Endothelial cell of umbilical vein (primary cell): ENCODE measurements around the gene PPP1CA. TPM values are rescaled to one million over a fixed set of nuclear protein-coding genes. Genes with fewer than 3 reads are reported as not detected.

ENCODE experiments used
- BruUV-seq: library from RNA; stranded (reverse); fragments of 400-500 nt; replicated peaks from 2 replicates; lab custom pipeline; 2021; lab: Mats Ljungman, UMichigan
- CTCF ChIA-PET: fragments of 300-600, 350-600 bp; sonication (Branson Sonifier 250); formaldehyde crosslinking; loops from one replicate; lab custom pipeline; 2021; ENCODE audit warnings: antibody characterized with exemption, inconsistent platforms; lab: Charles Lee
- POLR2A ChIA-PET: fragments of 300-600, 350-600 bp; sonication (Branson Sonifier 250); formaldehyde crosslinking; loops from one replicate; lab custom pipeline; 2021; ENCODE audit warnings: antibody characterized with exemption, inconsistent platforms; lab: Charles Lee
- DNase-seq: peaks from one replicate; pipeline ENCODE4 v3.0.0-alpha.2; 2011; ENCODE audit warnings: low read depth, low spot score
- FAIRE-seq: peaks from 2 replicates; lab custom pipeline; 2011; peaks lifted over from hg19 to GRCh38; lab: Jason Lieb, UNC
- H2AFZ ChIP-seq: 2 replicates; pipeline ENCODE4 v1.6.0; 2012; ENCODE audit warnings: low read depth, low read length, control low read depth, inconsistent platforms
- H3K27ac ChIP-seq: 2 replicates; pipeline ENCODE4 v1.5.1; 2011; ENCODE audit warnings: low read depth, mild to moderate bottlenecking, control low read depth, low read length, moderate library complexity; ENCODE audit not compliant: insufficient read depth
- H3K27me3 ChIP-seq, 2 experiments: 2 replicates each; pipeline versions ENCODE4 v1.6.0 to v1.6.1; 2011; ENCODE audit warnings: low read length in 2 of 2, mixed read lengths in 1 of 2; ENCODE audit not compliant: control insufficient read depth in 2 of 2, insufficient read depth in 2 of 2
- H3K36me3 ChIP-seq, 2 experiments: 2 replicates in 1 of 2; 3 replicates in 1 of 2; pipeline ENCODE4 v1.5.1; 2011; ENCODE audit warnings: low read length in 2 of 2, mild to moderate bottlenecking in 1 of 2, moderate library complexity in 1 of 2; ENCODE audit not compliant: control insufficient read depth in 2 of 2, insufficient read depth in 2 of 2; ENCODE audit errors: extremely low read depth in 1 of 2
- H3K4me1 ChIP-seq: 3 replicates; pipeline ENCODE4 v1.5.1; 2011; ENCODE audit warnings: mild to moderate bottlenecking, low read length; ENCODE audit not compliant: control insufficient read depth, insufficient read depth; ENCODE audit errors: extremely low read depth
- H3K4me2 ChIP-seq: 2 replicates; pipeline ENCODE4 v1.6.1; 2011; ENCODE audit warnings: low read length, control low read depth, mixed read lengths; ENCODE audit not compliant: insufficient read depth
- H3K4me3 ChIP-seq, 3 experiments: fragments of 200-600 bp in 1 of 3; sonication (generic), shearing (Covaris generic) in 1 of 3; replicated peaks in 1 of 3; 2 replicates each; pipeline ENCODE4 v1.5.1; 2011 to 2016; ENCODE audit warnings: control low read depth in 3 of 3, low read length in 3 of 3, mild to moderate bottlenecking in 2 of 3, inconsistent platforms in 1 of 3, low read depth in 1 of 3, moderate library complexity in 1 of 3; ENCODE audit not compliant: insufficient read depth in 1 of 3
- H3K79me2 ChIP-seq: 2 replicates; pipeline ENCODE4 v1.6.0; 2012; ENCODE audit warnings: low read length, inconsistent platforms; ENCODE audit not compliant: control insufficient read depth, insufficient read depth
- H3K9ac ChIP-seq: replicated peaks from 2 replicates; pipeline ENCODE3; 2011; ENCODE audit warnings: low read length, control low read depth; ENCODE audit not compliant: insufficient read depth; ENCODE audit errors: extremely low read depth
- H3K9me1 ChIP-seq: replicated peaks from 3 replicates; pipeline ENCODE4 v1.6.0; 2011; ENCODE audit warnings: mild to moderate bottlenecking, low read length; ENCODE audit not compliant: control insufficient read depth, insufficient read depth; ENCODE audit errors: extremely low read depth
- H3K9me3 ChIP-seq: replicated peaks from 2 replicates; pipeline ENCODE4 v1.5.1; 2012; ENCODE audit warnings: low read length, inconsistent platforms; ENCODE audit not compliant: control insufficient read depth, insufficient read depth
- H4K20me1 ChIP-seq: replicated peaks from 2 replicates; pipeline ENCODE3; 2011; ENCODE audit warnings: mild to moderate bottlenecking, low read length; ENCODE audit not compliant: control insufficient read depth, insufficient read depth; ENCODE audit errors: extremely low read depth
- CTCF ChIP-seq, 2 donors: IDR thresholded peaks; 1 replicate in 1 of 2; 2 replicates in 1 of 2; pipeline ENCODE4 v1.5.1; 2011; ENCODE audit warnings: low read length in 2 of 2, mild to moderate bottlenecking in 2 of 2, moderate library complexity in 2 of 2, control low read depth in 1 of 2, inconsistent platforms in 1 of 2, low read depth in 1 of 2; ENCODE audit not compliant: insufficient read depth in 1 of 2; ENCODE audit errors: extremely low read depth in 1 of 2
- EZH2 ChIP-seq: IDR thresholded peaks from 2 replicates; pipeline ENCODE4 v1.6.1; 2012; ENCODE audit warnings: borderline replicate concordance, low read depth, mild to moderate bottlenecking, moderate library complexity, low read length, inconsistent platforms; ENCODE audit not compliant: severe bottlenecking
- FOS ChIP-seq: IDR thresholded peaks from 2 replicates; pipeline ENCODE4 v1.6.1; 2011; ENCODE audit warnings: mild to moderate bottlenecking, low read length, moderate library complexity, borderline replicate concordance; ENCODE audit not compliant: insufficient read depth
- GATA2 ChIP-seq: IDR thresholded peaks from 2 replicates; pipeline ENCODE4 v1.7.0; 2011; ENCODE audit warnings: low read depth, mild to moderate bottlenecking, moderate library complexity, mixed read lengths, low read length; ENCODE audit not compliant: insufficient read length, insufficient read depth
- JUN ChIP-seq: IDR thresholded peaks from 2 replicates; pipeline ENCODE4 v1.6.1; 2011; ENCODE audit warnings: borderline replicate concordance, low read depth; ENCODE audit not compliant: insufficient read length, insufficient read depth
- MAX ChIP-seq: IDR thresholded peaks from 2 replicates; pipeline ENCODE4 v1.6.1; 2011; ENCODE audit not compliant: insufficient read depth, insufficient read length
- MYC ChIP-seq: IDR thresholded peaks from one replicate; pipeline ENCODE4 v1.6.1; 2011; ENCODE audit warnings: mild to moderate bottlenecking, low read depth, low read length
- POLR2A ChIP-seq: IDR thresholded peaks from 2 replicates; pipeline ENCODE4 v1.6.1; 2012; ENCODE audit warnings: low read depth, mild to moderate bottlenecking, control low read depth, low read length
- POLR2AphosphoS5 ChIP-seq: IDR thresholded peaks from 2 replicates; pipeline ENCODE4 v1.6.1; 2012; ENCODE audit warnings: low read depth, mild to moderate bottlenecking, control low read depth, low read length, moderate library complexity; ENCODE audit not compliant: insufficient read depth
- dilution Hi-C: fragments of 300-500 bp; cut with MboI; formaldehyde crosslinking; loops from one replicate; pipeline ENCODE4 v1.15.0; 2019; ENCODE audit warnings: low sequenced_read_pairs; ENCODE audit not compliant: extremely low pct_ligation_motif_present
- intact Hi-C: fragments of 100-400 bp; cut with micrococcal nuclease; formaldehyde crosslinking; loops from one replicate; pipeline ENCODE4 v1.10.0; 2022
- polyA plus RNA-seq, 4 experiments: library from polyadenylated mRNA; depleted of rRNA in 3 of 4; stranded (reverse) in 3 of 4; unstranded in 1 of 4; fragments of >200 nt; gene quantifications; 2 replicates each; pipeline versions ENCODE4 v1.2.1 to v1.2.3, GENCODE V29; 2011 to 2012; ENCODE audit warnings: missing spikeins in 1 of 4
- total RNA-seq: library from RNA; stranded (reverse); gene quantifications from 2 replicates; pipeline ENCODE4 v1.2.3, GENCODE V29; 2021

PPP1CA gene
- total and polyA plus RNA-seq, 2 donors (not counting 3 experiments of a cell fraction or from before 2014, with no cell fraction given): 192 to 419 TPM

GRCh38 chr11:67409261-67409666 lies 7.6 kb upstream of the PPP1CA start:
- DNase-seq: no peak
- Histone ChIP-seq H3K27ac (no peak overlapping the region), H3K9ac (no peak overlapping the region), H3K4me1 (no peaks in the 10 kb centered on the region), H3K9me1 (no peaks in the 10 kb centered on the region), H3K79me2 (no peaks in the 10 kb centered on the region), H3K9me3 (no peaks in the 10 kb centered on the region), H3K4me3 (no peak overlapping the region), H3K36me3 (no peaks in the 10 kb centered on the region), H3K4me2 (no peak overlapping the region), H4K20me1 (no peaks in the 10 kb centered on the region), H3K27me3 (peaks cover 0 to 4% of the 10 kb centered on the region in 2 experiments), H2AFZ (no peak overlapping the region)
- intact Hi-C loops: no loop called here
- FAIRE-seq: no peak
- ChIA-PET POLR2A (no interaction called here), CTCF (no interaction called here)
- dilution Hi-C loops: no loop called here
- TF ChIP-seq CTCF (IDR thresholded peaks at IDR 0.05; ENCODE audit: extremely low read depth in 1 of 2, insufficient read depth in 1 of 2, low read depth in 1 of 2, low read length in 2 of 2): no peak
- TF ChIP-seq GATA2: no peak
- TF ChIP-seq EZH2: no peak
- TF ChIP-seq FOS: no peak
- TF ChIP-seq JUN: no peak
- TF ChIP-seq POLR2AphosphoS5: no peak
- no peak for TF ChIP-seq POLR2A
- TF ChIP-seq MAX: no peak
- no peak for TF ChIP-seq MYC
- no TSS peak for BruUV-seq
